A673 (cell line): ENCODE data around the gene SCN1B. TPM values are rescaled to one million over a fixed set of nuclear protein-coding genes. Genes with fewer than 3 reads are reported as not detected.

Experiments used
- BruUV-seq: library from RNA; stranded (reverse); fragments of 400-500 nt; replicated peaks from 2 replicates; lab custom pipeline; 2021; lab: Mats Ljungman, UMichigan
- CTCF ChIA-PET: fragments of 300-600 bp; sonication (Branson Sonifier 250); formaldehyde crosslinking; loops from one replicate; lab custom pipeline; 2022; ENCODE audit warnings: antibody characterized with exemption; lab: Charles Lee
- POLR2A ChIA-PET: fragments of 300-600 bp; sonication (Branson Sonifier 250); formaldehyde crosslinking; loops from one replicate; lab custom pipeline; 2022; ENCODE audit warnings: antibody characterized with exemption; ENCODE audit not compliant: low non-redundant PET; lab: Charles Lee
- DNase-seq: peaks from one replicate; pipeline ENCODE4 v3.0.0-alpha.2; 2015; ENCODE audit warnings: low spot score
- H3K27ac ChIP-seq: fragments of 200-600 bp; sonication (generic); 2 replicates; pipeline ENCODE4 v1.5.1; 2016; ENCODE audit warnings: mixed run types, low read depth, mild to moderate bottlenecking, mixed read lengths, antibody characterized with exemption, low read length; ENCODE audit not compliant: poor library complexity, severe bottlenecking
- H3K27me3 ChIP-seq: fragments of 200-600 bp; sonication (generic); replicated peaks from 2 replicates; pipeline ENCODE4 v1.6.1; 2017; ENCODE audit warnings: mixed run types, low read depth, mild to moderate bottlenecking, mixed read lengths, antibody characterized with exemption, low read length; ENCODE audit not compliant: insufficient read depth, poor library complexity
- H3K36me3 ChIP-seq: fragments of 200-600 bp; sonication (generic); 2 replicates; pipeline ENCODE4 v1.6.1; 2016; ENCODE audit warnings: mixed run types, mild to moderate bottlenecking, mixed read lengths, antibody characterized with exemption, low read length; ENCODE audit not compliant: insufficient read depth, poor library complexity, severe bottlenecking
- H3K4me1 ChIP-seq: fragments of 200-600 bp; sonication (generic); 2 replicates; pipeline ENCODE4 v1.6.1; 2017; ENCODE audit warnings: mixed run types, mild to moderate bottlenecking, mixed read lengths, antibody characterized with exemption, low read length; ENCODE audit not compliant: insufficient read depth, poor library complexity, severe bottlenecking
- H3K4me3 ChIP-seq: fragments of 200-600 bp; sonication (generic); 2 replicates; pipeline ENCODE4 v1.5.1; 2016; ENCODE audit warnings: low read depth, mixed run types, mild to moderate bottlenecking, mixed read lengths, low read length; ENCODE audit not compliant: poor library complexity, severe bottlenecking
- H3K9me3 ChIP-seq: fragments of 200-600 bp; sonication (generic); 2 replicates; pipeline ENCODE4 v1.6.1; 2016; ENCODE audit warnings: mixed run types, low read depth, mild to moderate bottlenecking, mixed read lengths, antibody characterized with exemption, low read length; ENCODE audit not compliant: poor library complexity, severe bottlenecking
- CTCF ChIP-seq: fragments of 300-800, 200-600 bp; sonication (generic); conservative IDR thresholded peaks from 2 replicates; pipeline ENCODE4 v1.5.1; 2017; ENCODE audit warnings: low read depth, mild to moderate bottlenecking, antibody characterized with exemption, low read length, moderate library complexity, mixed read lengths
- EZH2 ChIP-seq: fragments of 200-600 bp; sonication (generic); IDR thresholded peaks from 2 replicates; pipeline ENCODE4 v1.6.1; 2017; ENCODE audit warnings: borderline replicate concordance, low read depth, mild to moderate bottlenecking, mixed read lengths, antibody characterized with exemption, low read length; ENCODE audit not compliant: poor library complexity, severe bottlenecking
- intact Hi-C: fragments of 100-400 bp; cut with micrococcal nuclease; formaldehyde crosslinking; loops from one replicate; pipeline ENCODE4 v1.10.0; 2022; ENCODE audit not compliant: unreplicated experiment
- total RNA-seq: library from RNA; stranded (reverse); gene quantifications from 2 replicates; pipeline ENCODE4 v1.2.3, GENCODE V29; 2021

SCN1B gene
- total RNA-seq, 1 experiment from 2014 or later, result 2.3 TPM

GRCh38 chr19:35024095-35024494 lies 6.2 kb upstream of the SCN1B start:
- no peak for DNase-seq
- H3K27ac ChIP-seq, result no peak overlapping the region
- no peaks in the 10 kb centered on the region for H3K27me3 ChIP-seq
- CTCF ChIA-PET, result no interaction called here
- BruUV-seq, result no TSS peak
- no peak overlapping the region for H3K4me3 ChIP-seq
- TF ChIP-seq CTCF (no peak), EZH2 (no peak)
- no peaks in the 10 kb centered on the region for H3K4me1 ChIP-seq
- H3K9me3 ChIP-seq, result no peaks in the 10 kb centered on the region
- POLR2A ChIA-PET, result no interaction called here
- H3K36me3 ChIP-seq, result peaks cover 59% of the 10 kb centered on the region
- intact Hi-C loops, result no loop called here

GRCh38 chr19:35025969-35026368 lies 4.3 kb upstream of the SCN1B start:
- CTCF ChIA-PET, result no interaction called here
- H3K9me3 ChIP-seq, result no peaks in the 10 kb centered on the region

GRCh38 chr19:35026418-35026817 lies 3.9 kb upstream of the SCN1B start:
- ChIA-PET CTCF (no interaction called here), POLR2A (no interaction called here)
- Histone ChIP-seq H3K36me3 (peaks cover 40% of the 10 kb centered on the region), H3K27ac (no peak overlapping the region), H3K4me1 (no peaks in the 10 kb centered on the region), H3K4me3 (no peak overlapping the region), H3K9me3 (no peaks in the 10 kb centered on the region), H3K27me3 (no peaks in the 10 kb centered on the region)
- no peak for TF ChIP-seq EZH2
- TF ChIP-seq CTCF, result no peak
- BruUV-seq, result no TSS peak
- intact Hi-C loops, result no loop called here
- DNase-seq, result no peak

More at GRCh38 chr19:35025969-35026368, 4.3 kb upstream of the SCN1B start:
- H3K36me3 ChIP-seq, result peaks cover 43% of the 10 kb centered on the region
- TF ChIP-seq CTCF, result no peak
- TF ChIP-seq EZH2, result no peak
- H3K4me1 ChIP-seq, result no peaks in the 10 kb centered on the region
- BruUV-seq, result no TSS peak
- H3K27me3 ChIP-seq, result no peaks in the 10 kb centered on the region
- POLR2A ChIA-PET, result no interaction called here
- intact Hi-C loops, result no loop called here
- DNase-seq, result no peak
- no peak overlapping the region for H3K27ac ChIP-seq
- no peak overlapping the region for H3K4me3 ChIP-seq
